GM12873 (cell line): ENCODE data around the gene GAL3ST2.

Experiments used
- CTCF ChIP-seq: IDR thresholded peaks from 2 replicates; pipeline ENCODE4 v1.5.1; 2012; ENCODE audit warnings: low read depth, mild to moderate bottlenecking, moderate library complexity, low read length, control low read depth; ENCODE audit not compliant: insufficient read depth; ENCODE audit errors: missing control alignments

The GAL3ST2 gene

GRCh38 chr2:241852981-241853631 is 76.5 kb downstream of the GAL3ST2 start:
- TF ChIP-seq CTCF: no peak
